Measurements from ENCODE around the gene PEX11G. TPM values are rescaled to one million over a fixed set of nuclear protein-coding genes. Genes with fewer than 3 reads are reported as not detected.

Gene PEX11G
- total and polyA plus RNA-seq, 2 of the 8 experiments (the other 6 are each of a cell fraction or from before 2014, with no cell fraction given), result 2.1 to 4.3 TPM

- CTCF ChIA-PET (ENCODE audit: partially characterized antibody), result interaction anchor here (0.7 to 3.2 kb wide), 4 partner anchors 10 to 25 kb away, joined by 3 to 11 read pairs (median 4); a partner anchor contains a TSS
These were observed 16.9 kb downstream of the PEX11G start for GRCh38 chr19:7471696-7472615.

More at GRCh38 chr19:7471696-7472615, 16.9 kb downstream of the PEX11G start:
- Histone ChIP-seq H3K4me2 (ENCODE audit: insufficient read depth in 1 of 2, low read depth in 2 of 2, low read length in 2 of 2) (no peak overlapping the region), H2AK5ac (ENCODE audit: low read depth, low read length) (no peak overlapping the region), H2AFZ (ENCODE audit: low read length) (no peak overlapping the region), H2BK120ac (replicated peaks; ENCODE audit: low read depth, low read length) (no peak overlapping the region), H3K56ac (replicated peaks; ENCODE audit: insufficient read length, low read depth, low read length) (no peak overlapping the region), H3K14ac (ENCODE audit: insufficient read length) (no peak overlapping the region), H3K9ac (replicated peaks in 1 of 4; ENCODE audit: extremely low read depth in 1 of 4, low read depth in 3 of 4, low read length in 3 of 4) (no peak overlapping the region), H4K20me1 (replicated peaks in 1 of 2; ENCODE audit: control insufficient read depth in 1 of 2, insufficient read depth in 2 of 2, low read length in 2 of 2) (peaks cover 0 to 4% of the 10 kb centered on the region in 2 experiments), H3K23ac (ENCODE audit: insufficient read length) (no peak overlapping the region), H3K4ac (replicated peaks; ENCODE audit: insufficient read length, low read depth, low read length) (no peak overlapping the region), H4K5ac (ENCODE audit: insufficient read length, low read depth, low read length) (no peak overlapping the region), H2BK5ac (ENCODE audit: low read depth, low read length) (no peak overlapping the region), H3K4me1 (replicated peaks in 1 of 4; ENCODE audit: control insufficient read depth in 3 of 4, insufficient read depth in 4 of 4, low read length in 3 of 4) (no peaks in the 10 kb centered on the region), H3K18ac (ENCODE audit: extremely low read depth, low read length) (no peak overlapping the region), H3K4me3 (ENCODE audit: extremely low read depth in 1 of 4, insufficient read depth in 2 of 4, low read depth in 3 of 4, low read length in 4 of 4) (no peak overlapping the region), H2BK15ac (ENCODE audit: low read length) (no peak overlapping the region), H3K23me2 (ENCODE audit: low read depth, low read length) (no peaks in the 10 kb centered on the region; the same call in 1 of the 2 replicates), H3K27ac (ENCODE audit: low read depth, low read length) (no peak overlapping the region), H3K9me3 (ENCODE audit: insufficient read depth in 2 of 2, low read depth in 1 of 2, low read length in 1 of 2) (no peaks in the 10 kb centered on the region), H3K79me1 (ENCODE audit: low read depth, low read length) (no peaks in the 10 kb centered on the region), H2BK12ac (ENCODE audit: low read depth, low read length) (no peak overlapping the region), H2BK20ac (ENCODE audit: low read length) (no peak overlapping the region), H4K91ac (replicated peaks; ENCODE audit: insufficient read length, low read length) (no peak overlapping the region), H3K27me3 (replicated peaks in 1 of 4; ENCODE audit: control insufficient read depth in 3 of 4, extremely low read depth in 1 of 4, insufficient read depth in 3 of 4, low read length in 3 of 4) (no peaks in the 10 kb centered on the region), H3K36me3 (ENCODE audit: control insufficient read depth in 2 of 4, insufficient read depth in 4 of 4, low read length in 3 of 4) (peaks cover 0 to 19% (median 6%) of the 10 kb centered on the region in 4 experiments; a peak in 4 of 8 replicates), H4K8ac (ENCODE audit: extremely low read depth, insufficient read depth, low read length) (no peak overlapping the region), H3K79me2 (ENCODE audit: control insufficient read depth in 1 of 2, insufficient read depth in 2 of 2, low read length in 2 of 2) (no peaks in the 10 kb centered on the region)
- POLR2A ChIA-PET (ENCODE audit: partially characterized antibody), result interaction anchor here (0.8 to 1.3 kb wide), 2 partner anchors 11 to 29 kb away, joined by 3 read pairs; no protein-coding TSS in a partner anchor
- 91% methylated on average over 42 of the region's 42 CpGs; no CpG with 5 or more reads in 1 of the 2 experiments for WGBS, 2 experiments (ENCODE audit: extremely low coverage in 1 of 2, insufficient coverage in 1 of 2, insufficient read length in 1 of 2, insufficient replicate concordance in 2 of 2, low coverage in 1 of 2, low lambda C conversion rate in 2 of 2, missing lambda C conversion rate in 1 of 2)
- FAIRE-seq (no peak), DNase-seq (ENCODE audit: low read depth in 1 of 2, low spot score in 2 of 2) (no peak)
- TF ChIP-seq POLR2AphosphoS5 (IDR thresholded peaks at IDR 0.05; ENCODE audit: low read depth, low read length) (0 out of 2 replicates have a peak, but pooled peaks have one; percentile 20), SAP30 (IDR thresholded peaks at IDR 0.05; ENCODE audit: insufficient read depth, insufficient replicate concordance, low read length) (no peak)
- TF ChIP-seq, protein P1, sequence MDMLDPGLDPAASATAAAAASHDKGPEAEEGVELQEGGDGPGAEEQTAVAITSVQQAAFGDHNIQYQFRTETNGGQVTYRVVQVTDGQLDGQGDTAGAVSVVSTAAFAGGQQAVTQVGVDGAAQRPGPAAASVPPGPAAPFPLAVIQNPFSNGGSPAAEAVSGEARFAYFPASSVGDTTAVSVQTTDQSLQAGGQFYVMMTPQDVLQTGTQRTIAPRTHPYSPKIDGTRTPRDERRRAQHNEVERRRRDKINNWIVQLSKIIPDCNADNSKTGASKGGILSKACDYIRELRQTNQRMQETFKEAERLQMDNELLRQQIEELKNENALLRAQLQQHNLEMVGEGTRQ (IDR thresholded peaks at IDR 0.05; ENCODE audit: low read length), result no peak
